GM20000 (cell line): Measurements from ENCODE around the gene LTBP2.

Experiments
- DNase-seq: peaks from one replicate; pipeline ENCODE4 v3.0.0; 2012; ENCODE audit warnings: low spot score
- CTCF ChIP-seq: IDR thresholded peaks from 2 replicates; pipeline ENCODE4 v1.5.1; 2012; ENCODE audit warnings: mild to moderate bottlenecking, control low read depth; ENCODE audit errors: extremely low read depth, missing control alignments

Gene LTBP2

GRCh38 chr14:74508844-74509428 lies 103.1 kb downstream of the LTBP2 start:
- DNase-seq, result no peak
- no peak for TF ChIP-seq CTCF

GRCh38 chr14:74508292-74508731 lies 103.7 kb downstream of the LTBP2 start:
- no peak for DNase-seq
- TF ChIP-seq CTCF, result no peak

- no peak for TF ChIP-seq CTCF
- DNase-seq, result no peak
Measured at GRCh38 chr14:74507840-74508239, 104.2 kb downstream of the LTBP2 start.

GRCh38 chr14:74507085-74507484 lies 105.0 kb downstream of the LTBP2 start:
- no peak for TF ChIP-seq CTCF

GRCh38 chr14:74506411-74506851 lies 105.6 kb downstream of the LTBP2 start:
- no peak for TF ChIP-seq CTCF
- DNase-seq, result no peak

More at GRCh38 chr14:74507085-74507484, 105.0 kb downstream of the LTBP2 start:
- DNase-seq, result no peak

GRCh38 chr14:74505831-74506230 lies 106.2 kb downstream of the LTBP2 start:
- no peak for TF ChIP-seq CTCF
- no peak for DNase-seq

GRCh38 chr14:74504874-74505720 lies 106.9 kb downstream of the LTBP2 start:
- no peak for DNase-seq

More at GRCh38 chr14:74504874-74505720, 106.9 kb downstream of the LTBP2 start:
- TF ChIP-seq CTCF, result no peak
